Choroid plexus epithelial cell (primary cell): ENCODE data around the gene PPP4R3C.
"Not testable (repeated sequence)": the region's sequence is repeated elsewhere in the genome, so short reads cannot be mapped to it uniquely, and the experiment has no call there.

Experiments
- DNase-seq: peaks from one replicate; pipeline ENCODE4 v3.0.0-alpha.2; 2010; ENCODE audit warnings: low read depth
- H3K4me3 ChIP-seq: 2 replicates; pipeline ENCODE4 v1.5.1; 2011; ENCODE audit warnings: low read depth, mild to moderate bottlenecking, control low read depth, low read length, moderate library complexity
- TF ChIP-seq, protein P1 (sequence below): conservative IDR thresholded peaks from 2 replicates; pipeline ENCODE4 v1.5.1; 2011; ENCODE audit warnings: low read depth, mild to moderate bottlenecking, control low read depth, inconsistent platforms, low read length, moderate library complexity

Gene PPP4R3C

DNA sequence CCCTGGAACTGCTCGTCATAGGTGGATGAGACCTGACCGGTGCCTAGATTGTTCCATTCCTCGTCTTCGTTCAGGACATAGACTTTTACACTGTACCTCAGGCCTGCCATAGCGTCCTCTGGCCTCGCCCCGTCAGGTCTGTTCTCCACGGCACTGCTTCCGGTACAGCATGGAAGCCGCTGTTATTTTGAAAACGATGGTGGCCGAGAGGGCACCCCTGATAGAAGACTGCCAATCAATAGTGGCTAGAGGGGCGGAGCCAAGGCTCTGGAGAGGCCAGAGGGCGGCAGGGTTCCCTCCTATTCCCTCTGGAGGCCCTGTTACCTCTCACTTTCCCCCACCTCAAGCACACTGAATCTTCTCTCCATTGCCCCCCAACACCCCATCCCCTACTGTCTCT lies at the start of gene PPP4R3C:
TSS of gene PPP4R3C (minus strand) at position 155 of the 400 bp plus-strand sequence. CDS start at position 110, 45 bp downstream.
- H3K4me3 ChIP-seq: no peak within 1 kb of the TSS
- TF ChIP-seq, protein P1, sequence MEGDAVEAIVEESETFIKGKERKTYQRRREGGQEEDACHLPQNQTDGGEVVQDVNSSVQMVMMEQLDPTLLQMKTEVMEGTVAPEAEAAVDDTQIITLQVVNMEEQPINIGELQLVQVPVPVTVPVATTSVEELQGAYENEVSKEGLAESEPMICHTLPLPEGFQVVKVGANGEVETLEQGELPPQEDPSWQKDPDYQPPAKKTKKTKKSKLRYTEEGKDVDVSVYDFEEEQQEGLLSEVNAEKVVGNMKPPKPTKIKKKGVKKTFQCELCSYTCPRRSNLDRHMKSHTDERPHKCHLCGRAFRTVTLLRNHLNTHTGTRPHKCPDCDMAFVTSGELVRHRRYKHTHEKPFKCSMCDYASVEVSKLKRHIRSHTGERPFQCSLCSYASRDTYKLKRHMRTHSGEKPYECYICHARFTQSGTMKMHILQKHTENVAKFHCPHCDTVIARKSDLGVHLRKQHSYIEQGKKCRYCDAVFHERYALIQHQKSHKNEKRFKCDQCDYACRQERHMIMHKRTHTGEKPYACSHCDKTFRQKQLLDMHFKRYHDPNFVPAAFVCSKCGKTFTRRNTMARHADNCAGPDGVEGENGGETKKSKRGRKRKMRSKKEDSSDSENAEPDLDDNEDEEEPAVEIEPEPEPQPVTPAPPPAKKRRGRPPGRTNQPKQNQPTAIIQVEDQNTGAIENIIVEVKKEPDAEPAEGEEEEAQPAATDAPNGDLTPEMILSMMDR: no peak
- no peak for DNase-seq

DNA sequence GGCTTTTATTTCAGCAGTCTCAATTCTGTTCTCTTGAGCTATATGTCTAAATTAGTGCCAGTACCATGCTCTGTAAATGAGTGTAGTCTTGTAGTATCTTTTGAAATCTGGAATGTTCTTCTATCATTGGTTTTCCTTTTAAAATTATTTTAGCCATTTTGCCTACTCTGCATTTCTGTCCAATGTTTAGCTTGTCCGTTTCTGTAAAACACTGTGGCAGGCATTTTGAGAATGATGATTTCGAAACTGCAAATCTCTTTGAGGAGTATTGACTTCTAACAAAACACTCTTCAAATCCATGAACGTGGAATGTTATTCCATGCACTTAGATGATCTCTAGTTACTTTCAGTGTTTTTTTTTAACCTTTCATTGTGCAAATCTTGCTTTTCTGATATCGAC lies 28.3 kb upstream of the PPP4R3C start:
- TF ChIP-seq, protein P1: no peak
- no peak for DNase-seq
- no peak overlapping the region for H3K4me3 ChIP-seq

DNA sequence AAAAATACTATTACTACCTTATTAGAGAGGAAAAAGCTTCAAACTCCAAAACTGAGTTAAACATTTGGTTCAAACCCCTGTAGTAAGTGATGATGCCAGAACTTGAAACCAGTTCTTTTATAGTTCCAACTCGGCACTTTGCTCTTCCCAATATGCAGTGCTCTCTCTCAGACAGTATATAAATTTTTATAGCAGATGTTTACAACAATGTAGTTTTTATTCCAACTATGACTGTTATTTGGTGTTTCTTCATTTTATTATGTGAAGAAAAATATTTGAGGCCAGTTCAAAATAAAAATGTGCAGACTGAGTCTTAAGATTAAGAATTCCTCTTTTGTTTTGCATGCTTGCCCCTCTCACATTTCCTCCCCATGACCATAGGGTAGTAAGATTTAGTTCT lies 2.9 kb upstream of the PPP4R3C start:
- no peak for DNase-seq
- TF ChIP-seq, protein P1: no peak
- no peak overlapping the region for H3K4me3 ChIP-seq

DNA sequence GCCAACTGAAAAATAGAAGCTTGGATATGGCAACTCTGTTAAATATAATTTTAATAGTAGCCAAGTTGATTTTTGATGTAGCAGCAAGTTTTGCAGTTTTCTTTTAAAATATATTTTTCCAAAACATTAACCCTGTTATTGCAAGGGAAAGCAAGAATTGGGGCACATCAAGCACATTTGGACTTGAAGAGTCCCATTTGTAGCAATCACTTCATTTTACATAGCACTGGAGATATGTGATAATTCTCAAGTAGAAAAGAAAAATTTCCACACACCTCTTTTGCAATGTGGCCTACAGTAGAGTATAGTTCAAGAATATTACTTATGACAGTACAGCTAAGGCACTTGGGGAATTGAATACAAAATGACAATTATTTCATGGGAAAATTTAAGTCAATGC lies 1.9 kb upstream of the PPP4R3C start:
- TF ChIP-seq, protein P1: no peak
- no peak overlapping the region for H3K4me3 ChIP-seq
- DNase-seq: no peak

DNA sequence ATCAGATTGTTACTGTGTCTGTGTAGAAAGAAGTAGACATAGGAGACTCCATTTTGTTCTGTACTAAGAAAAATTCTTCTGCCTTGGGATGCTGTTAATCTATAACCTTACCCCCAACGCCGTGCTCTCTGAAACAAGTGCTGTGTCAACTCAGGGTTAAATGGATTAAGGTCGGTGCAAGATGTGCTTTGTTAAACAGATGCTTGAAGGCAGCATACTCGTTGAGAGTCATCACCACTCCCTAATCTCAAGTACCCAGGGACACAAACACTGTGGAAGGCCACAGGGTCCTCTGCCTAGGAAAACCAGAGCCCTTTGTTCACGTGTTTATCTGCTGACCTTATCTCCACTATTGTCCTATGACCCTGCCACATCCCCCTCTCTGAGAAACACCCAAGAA lies 4.0 kb downstream of the PPP4R3C start:
- H3K4me3 ChIP-seq, DNase-seq: not testable (repeated sequence)

DNA sequence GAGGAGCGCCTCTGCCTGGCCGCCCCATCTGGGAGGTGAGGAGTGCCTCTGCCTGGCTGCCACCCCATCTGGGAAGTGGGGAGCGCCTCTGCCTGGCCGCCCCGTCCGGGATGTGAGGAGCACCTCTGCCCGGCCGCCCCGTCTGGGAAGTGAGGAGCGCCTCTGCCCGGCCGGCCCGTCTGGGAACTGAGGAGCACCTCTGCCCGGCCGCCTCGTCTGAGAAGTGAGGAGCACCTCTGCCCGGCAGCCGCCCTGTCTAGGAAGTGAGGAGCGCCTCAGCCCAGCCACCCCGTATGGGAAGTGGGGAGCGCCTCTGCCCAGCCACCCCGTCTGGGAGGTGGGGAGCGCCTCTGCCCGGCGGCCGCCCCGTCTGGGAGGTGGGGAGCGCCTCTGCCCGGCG lies 4.6 kb downstream of the PPP4R3C start:
- not testable (repeated sequence) for DNase-seq, H3K4me3 ChIP-seq

DNA sequence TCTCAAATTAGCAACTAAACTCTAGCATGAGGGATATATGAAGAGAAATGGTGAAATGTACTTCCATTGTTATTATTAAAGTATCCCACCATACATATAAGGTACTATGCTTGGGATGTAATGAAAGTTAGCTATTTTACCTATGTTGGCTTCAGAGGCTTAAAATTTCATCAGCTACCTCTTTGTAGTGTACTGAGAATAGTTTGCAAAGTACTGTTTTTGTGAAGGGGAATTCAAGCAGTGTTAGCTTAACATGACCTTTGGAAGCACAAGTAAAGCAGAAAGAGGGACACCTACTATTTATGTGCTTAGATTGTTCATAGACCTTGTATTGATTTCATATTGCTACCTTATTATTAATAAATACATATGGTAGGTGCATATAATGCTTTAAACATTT lies 11.8 kb downstream of the PPP4R3C start:
- TF ChIP-seq, protein P1: no peak
- DNase-seq: no peak
- no peak overlapping the region for H3K4me3 ChIP-seq

- TF ChIP-seq, protein P1: no peak
- no peak overlapping the region for H3K4me3 ChIP-seq
- no peak for DNase-seq
Measured at GRCh38 chrX:27446423-27446822, 16.7 kb downstream of the PPP4R3C start.
